Neural cell (in vitro differentiated cells): ENCODE measurements around the gene ZC3HAV1L. TPM values are rescaled to one million over a fixed set of nuclear protein-coding genes. Genes with fewer than 3 reads are reported as not detected.

ENCODE experiments used
- H2AFZ ChIP-seq: fragments of 200-600, 300-800 bp; sonication (generic), shearing (Covaris generic); 2 replicates; pipeline ENCODE4 v1.6.0; 2014; ENCODE audit warnings: low read depth, mild to moderate bottlenecking, antibody characterized with exemption, low read length, moderate library complexity
- H3F3A ChIP-seq: fragments of 200-600 bp; shearing (Covaris generic); 2 replicates; pipeline ENCODE4 v1.6.1; 2016; ENCODE audit warnings: mild to moderate bottlenecking, moderate library complexity, mixed read lengths, antibody characterized with exemption, low read length; ENCODE audit not compliant: insufficient read depth, poor library complexity, severe bottlenecking
- H3K27ac ChIP-seq: fragments of 200-600, 300-800 bp; sonication (generic), shearing (Covaris generic); 2 replicates; pipeline ENCODE4 v1.5.1; 2014; ENCODE audit warnings: mild to moderate bottlenecking, low read length, moderate library complexity
- H3K27me3 ChIP-seq: fragments of 300-800, 200-600 bp; sonication (generic), shearing (Covaris generic); 2 replicates; pipeline ENCODE4 v1.6.0; 2014; ENCODE audit warnings: mild to moderate bottlenecking, low read depth, low read length, moderate library complexity; ENCODE audit not compliant: insufficient read depth
- H3K36me3 ChIP-seq: fragments of 300-800, 200-600 bp; sonication (generic), shearing (Covaris generic); 2 replicates; pipeline ENCODE4 v1.5.1; 2014; ENCODE audit warnings: mild to moderate bottlenecking, antibody characterized with exemption, low read length, moderate library complexity; ENCODE audit not compliant: insufficient read depth
- H3K4me2 ChIP-seq: fragments of 300-800, 200-600 bp; sonication (generic), shearing (Covaris generic); 2 replicates; pipeline ENCODE4 v1.6.0; 2014; ENCODE audit warnings: mild to moderate bottlenecking, low read length
- H3K4me3 ChIP-seq: fragments of 300-800, 200-600 bp; sonication (generic), shearing (Covaris generic); 2 replicates; pipeline ENCODE4 v1.5.1; 2014; ENCODE audit warnings: mild to moderate bottlenecking, low read length, moderate library complexity
- H3K79me2 ChIP-seq: fragments of 200-600 bp; shearing (Covaris generic); replicated peaks from 2 replicates; pipeline ENCODE4 v1.6.0; 2014; ENCODE audit warnings: mild to moderate bottlenecking, low read length, moderate library complexity; ENCODE audit not compliant: insufficient read depth
- H3K9ac ChIP-seq: fragments of 300-800, 200-600 bp; sonication (generic), shearing (Covaris generic); 2 replicates; pipeline ENCODE4 v1.6.1; 2016; ENCODE audit warnings: mild to moderate bottlenecking, low read length, mixed read lengths
- H3K9me2 ChIP-seq: fragments of 200-600 bp; shearing (Covaris generic); 2 replicates; pipeline ENCODE4 v1.6.1; 2016; ENCODE audit warnings: mild to moderate bottlenecking, low read length, mixed read lengths; ENCODE audit not compliant: insufficient read depth
- H3K9me3 ChIP-seq: fragments of 200-600, 300-800 bp; sonication (generic), shearing (Covaris generic); 2 replicates; pipeline ENCODE4 v1.6.1; 2016; ENCODE audit warnings: mild to moderate bottlenecking, mixed run types, low read length, moderate library complexity, mixed read lengths
- H4K20me1 ChIP-seq: fragments of 200-600 bp; shearing (Covaris generic); 2 replicates; pipeline ENCODE4 v1.6.1; 2016; ENCODE audit warnings: mild to moderate bottlenecking, mixed run types; ENCODE audit not compliant: insufficient read depth
- EP300 ChIP-seq: fragments of 450-650 bp; conservative IDR thresholded peaks from 2 replicates; pipeline ENCODE4 v1.6.1; 2014; ENCODE audit warnings: antibody characterized with exemption, mild to moderate bottlenecking, moderate library complexity; ENCODE audit not compliant: poor library complexity, severe bottlenecking
- EZH2 ChIP-seq: fragments of 200-600, 300-800 bp; shearing (Covaris generic), sonication (generic); IDR thresholded peaks from 2 replicates; pipeline ENCODE4 v1.6.1; 2014; ENCODE audit warnings: antibody characterized with exemption, low read length, borderline replicate concordance, mild to moderate bottlenecking; ENCODE audit not compliant: insufficient read depth, poor library complexity, severe bottlenecking
- MXI1 ChIP-seq: fragments of 450-650 bp; conservative IDR thresholded peaks from 2 replicates; pipeline ENCODE4 v1.6.1; 2014; ENCODE audit warnings: antibody characterized with exemption, mild to moderate bottlenecking; ENCODE audit not compliant: poor library complexity, severe bottlenecking
- POLR2AphosphoS5 ChIP-seq: IDR thresholded peaks from 2 replicates; pipeline ENCODE4 v1.6.1; 2012
- RAD21 ChIP-seq: fragments of 450-650 bp; conservative IDR thresholded peaks from 2 replicates; pipeline ENCODE4 v1.6.1; 2014; ENCODE audit warnings: antibody characterized with exemption, mild to moderate bottlenecking, moderate library complexity
- SMC3 ChIP-seq: fragments of 450-650 bp; conservative IDR thresholded peaks from 2 replicates; pipeline ENCODE4 v1.6.1; 2014; ENCODE audit warnings: antibody characterized with exemption, mild to moderate bottlenecking, moderate library complexity; ENCODE audit not compliant: poor library complexity
- TAF1 ChIP-seq: IDR thresholded peaks from 2 replicates; pipeline ENCODE4 v1.6.1; 2012; ENCODE audit warnings: low read depth
- polyA plus RNA-seq: library from polyadenylated mRNA; depleted of rRNA; stranded (reverse); fragments of >200 nt; gene quantifications from 2 replicates; pipeline ENCODE4 v1.2.3, GENCODE V29; 2014
- TF ChIP-seq, protein P1 (sequence below): IDR thresholded peaks from 2 replicates; pipeline ENCODE4 v1.6.1; 2012; ENCODE audit warnings: borderline replicate concordance
- TF ChIP-seq, protein P2 (sequence below): fragments of 450-650 bp; IDR thresholded peaks from 2 replicates; pipeline ENCODE4 v1.5.1; 2014; ENCODE audit warnings: antibody characterized with exemption, mild to moderate bottlenecking, moderate library complexity; ENCODE audit not compliant: poor library complexity, severe bottlenecking

The ZC3HAV1L gene
- polyA plus RNA-seq, 1 donor from 2014 or later, result not detected

DNA sequence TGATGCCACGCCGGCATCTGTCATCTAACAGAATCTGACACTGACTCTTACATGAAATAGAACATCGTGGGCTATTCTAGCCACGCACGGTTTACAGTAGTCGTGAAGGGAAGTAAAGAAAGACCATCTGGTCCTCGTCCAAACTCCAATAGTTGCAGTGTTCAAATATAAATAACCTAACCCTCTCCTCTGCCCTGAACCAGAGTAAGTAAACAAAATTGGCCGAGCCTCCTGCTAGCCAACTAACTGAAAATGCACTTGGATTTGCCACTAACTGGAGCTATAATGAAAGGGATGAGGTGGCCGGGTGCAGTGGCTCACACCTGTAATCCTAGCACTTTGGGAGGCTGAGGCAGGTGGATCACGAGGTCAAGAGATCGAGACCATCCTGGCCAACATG lies 29.5 kb upstream of the ZC3HAV1L start:
- no peaks in the 10 kb centered on the region for H3K79me2 ChIP-seq
- no peaks in the 10 kb centered on the region for H4K20me1 ChIP-seq
- H3K9me3 ChIP-seq, result no peaks in the 10 kb centered on the region
- H2AFZ ChIP-seq, result no peak overlapping the region
- no peaks in the 10 kb centered on the region for H3K9me2 ChIP-seq
- no peak overlapping the region for H3K27ac ChIP-seq
- no peak overlapping the region for H3K4me2 ChIP-seq
- no peak overlapping the region for H3K4me3 ChIP-seq
- TF ChIP-seq EP300, result no peak
- TF ChIP-seq, protein P1, sequence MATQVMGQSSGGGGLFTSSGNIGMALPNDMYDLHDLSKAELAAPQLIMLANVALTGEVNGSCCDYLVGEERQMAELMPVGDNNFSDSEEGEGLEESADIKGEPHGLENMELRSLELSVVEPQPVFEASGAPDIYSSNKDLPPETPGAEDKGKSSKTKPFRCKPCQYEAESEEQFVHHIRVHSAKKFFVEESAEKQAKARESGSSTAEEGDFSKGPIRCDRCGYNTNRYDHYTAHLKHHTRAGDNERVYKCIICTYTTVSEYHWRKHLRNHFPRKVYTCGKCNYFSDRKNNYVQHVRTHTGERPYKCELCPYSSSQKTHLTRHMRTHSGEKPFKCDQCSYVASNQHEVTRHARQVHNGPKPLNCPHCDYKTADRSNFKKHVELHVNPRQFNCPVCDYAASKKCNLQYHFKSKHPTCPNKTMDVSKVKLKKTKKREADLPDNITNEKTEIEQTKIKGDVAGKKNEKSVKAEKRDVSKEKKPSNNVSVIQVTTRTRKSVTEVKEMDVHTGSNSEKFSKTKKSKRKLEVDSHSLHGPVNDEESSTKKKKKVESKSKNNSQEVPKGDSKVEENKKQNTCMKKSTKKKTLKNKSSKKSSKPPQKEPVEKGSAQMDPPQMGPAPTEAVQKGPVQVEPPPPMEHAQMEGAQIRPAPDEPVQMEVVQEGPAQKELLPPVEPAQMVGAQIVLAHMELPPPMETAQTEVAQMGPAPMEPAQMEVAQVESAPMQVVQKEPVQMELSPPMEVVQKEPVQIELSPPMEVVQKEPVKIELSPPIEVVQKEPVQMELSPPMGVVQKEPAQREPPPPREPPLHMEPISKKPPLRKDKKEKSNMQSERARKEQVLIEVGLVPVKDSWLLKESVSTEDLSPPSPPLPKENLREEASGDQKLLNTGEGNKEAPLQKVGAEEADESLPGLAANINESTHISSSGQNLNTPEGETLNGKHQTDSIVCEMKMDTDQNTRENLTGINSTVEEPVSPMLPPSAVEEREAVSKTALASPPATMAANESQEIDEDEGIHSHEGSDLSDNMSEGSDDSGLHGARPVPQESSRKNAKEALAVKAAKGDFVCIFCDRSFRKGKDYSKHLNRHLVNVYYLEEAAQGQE, result no peak
- no peaks in the 10 kb centered on the region for H3F3A ChIP-seq
- H3K27me3 ChIP-seq, result no peaks in the 10 kb centered on the region
- no peaks in the 10 kb centered on the region for H3K36me3 ChIP-seq
- H3K9ac ChIP-seq, result no peak overlapping the region

DNA sequence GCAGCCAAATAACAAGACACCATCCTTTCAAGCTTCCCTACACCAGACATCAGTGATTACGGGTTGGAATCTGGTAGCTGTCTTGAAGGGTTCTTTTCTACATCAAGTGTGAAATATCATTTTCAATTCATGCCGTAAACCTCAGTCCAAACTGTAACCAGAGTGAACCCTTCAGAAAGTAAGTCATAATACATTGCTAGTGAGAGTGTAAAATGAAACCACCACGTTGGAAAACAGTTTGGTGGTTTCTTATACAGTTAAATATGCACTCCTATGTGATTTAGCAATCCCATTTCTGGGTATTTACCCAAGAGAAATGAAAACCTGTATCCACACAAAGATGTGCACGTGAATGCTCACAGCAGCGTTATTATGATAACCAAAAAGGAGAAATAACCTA lies 25.6 kb upstream of the ZC3HAV1L start:
- H3F3A ChIP-seq, result no peaks in the 10 kb centered on the region

More for the DNA sequence above, 25.6 kb upstream of the ZC3HAV1L start:
- TF ChIP-seq TAF1 (no peak), MXI1 (no peak), EZH2 (no peak), POLR2AphosphoS5 (no peak), SMC3 (no peak), RAD21 (no peak), EP300 (no peak)
- TF ChIP-seq, protein P1, result no peak
- TF ChIP-seq, protein P2, sequence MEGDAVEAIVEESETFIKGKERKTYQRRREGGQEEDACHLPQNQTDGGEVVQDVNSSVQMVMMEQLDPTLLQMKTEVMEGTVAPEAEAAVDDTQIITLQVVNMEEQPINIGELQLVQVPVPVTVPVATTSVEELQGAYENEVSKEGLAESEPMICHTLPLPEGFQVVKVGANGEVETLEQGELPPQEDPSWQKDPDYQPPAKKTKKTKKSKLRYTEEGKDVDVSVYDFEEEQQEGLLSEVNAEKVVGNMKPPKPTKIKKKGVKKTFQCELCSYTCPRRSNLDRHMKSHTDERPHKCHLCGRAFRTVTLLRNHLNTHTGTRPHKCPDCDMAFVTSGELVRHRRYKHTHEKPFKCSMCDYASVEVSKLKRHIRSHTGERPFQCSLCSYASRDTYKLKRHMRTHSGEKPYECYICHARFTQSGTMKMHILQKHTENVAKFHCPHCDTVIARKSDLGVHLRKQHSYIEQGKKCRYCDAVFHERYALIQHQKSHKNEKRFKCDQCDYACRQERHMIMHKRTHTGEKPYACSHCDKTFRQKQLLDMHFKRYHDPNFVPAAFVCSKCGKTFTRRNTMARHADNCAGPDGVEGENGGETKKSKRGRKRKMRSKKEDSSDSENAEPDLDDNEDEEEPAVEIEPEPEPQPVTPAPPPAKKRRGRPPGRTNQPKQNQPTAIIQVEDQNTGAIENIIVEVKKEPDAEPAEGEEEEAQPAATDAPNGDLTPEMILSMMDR, result no peak
- no peaks in the 10 kb centered on the region for H4K20me1 ChIP-seq
- H3K36me3 ChIP-seq, result no peaks in the 10 kb centered on the region
- no peaks in the 10 kb centered on the region for H3K9me3 ChIP-seq
- H3K4me2 ChIP-seq, result no peak overlapping the region
- no peak overlapping the region for H3K9ac ChIP-seq
- H3K9me2 ChIP-seq, result no peaks in the 10 kb centered on the region
- no peaks in the 10 kb centered on the region for H3K27me3 ChIP-seq
- no peak overlapping the region for H3K4me3 ChIP-seq
- no peak overlapping the region for H3K27ac ChIP-seq
- H3K79me2 ChIP-seq, result no peaks in the 10 kb centered on the region
- H2AFZ ChIP-seq, result no peak overlapping the region
